Dermis microvascular lymphatic vessel endothelial cell (primary cell): Measurements from ENCODE around the gene BST1. TPM values are rescaled to one million over a fixed set of nuclear protein-coding genes. Genes with fewer than 3 reads are reported as not detected.

Source experiments
- DNase-seq, 2 donors: peaks; one replicate each; pipeline versions ENCODE4 v3.0.0 to v3.0.0-alpha.2; 2010; ENCODE audit warnings: low read depth in 2 of 2
- total RNA-seq: library from RNA; depleted of rRNA; stranded (reverse); fragments of >200 nt; gene quantifications from 2 replicates; pipeline ENCODE4 v1.2.1, GENCODE V29; 2014

The BST1 gene
- total RNA-seq, 1 donor from 2014 or later = 35.6 TPM

- no peak for DNase-seq
Measured at GRCh38 chr4:15676039-15676438, 26.8 kb upstream of the BST1 start.

DNA sequence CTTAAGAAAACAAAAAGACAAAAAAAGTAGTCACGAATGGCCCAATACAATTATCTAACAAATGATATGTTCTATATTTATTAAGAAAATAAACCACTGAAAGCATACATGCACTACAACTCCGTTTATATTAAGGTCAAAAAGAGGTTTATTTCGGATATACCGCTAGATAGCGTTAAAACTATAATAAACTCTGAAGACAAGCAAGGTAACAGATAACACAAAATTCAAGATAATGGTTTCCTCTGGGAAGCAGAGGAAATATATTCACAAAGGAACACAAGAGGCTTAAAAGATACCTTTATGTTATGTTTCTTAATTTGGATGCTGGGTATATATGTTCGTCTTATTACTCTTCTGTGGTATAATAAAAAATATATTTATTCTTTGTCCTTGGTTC is 26.0 kb upstream of the BST1 start:
- no peak for DNase-seq

DNA sequence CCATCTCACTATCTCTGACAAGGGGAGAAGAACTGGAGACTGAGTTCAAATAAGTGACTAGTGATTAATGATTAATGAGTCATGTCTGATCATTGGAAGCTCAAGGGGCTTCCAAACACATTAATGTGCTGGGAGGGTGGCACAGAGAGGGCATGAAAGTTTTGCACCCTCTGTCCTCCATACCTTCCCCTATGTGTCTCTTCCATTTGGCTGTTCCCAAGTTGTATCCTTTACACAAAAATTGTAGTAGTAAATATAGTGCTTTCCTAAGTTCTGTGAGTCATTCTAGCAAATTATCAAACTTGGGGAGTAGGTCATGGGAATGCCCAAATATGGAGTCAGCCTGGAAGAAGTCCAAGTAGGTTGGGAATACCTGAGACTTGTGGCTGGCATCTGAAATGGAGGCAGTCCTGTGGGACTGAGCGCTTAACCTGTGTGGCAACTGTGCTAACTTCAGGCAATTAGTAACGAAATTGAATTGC is 25.3 kb upstream of the BST1 start:
- DNase-seq = peak; percentile 28 to 51

DNA sequence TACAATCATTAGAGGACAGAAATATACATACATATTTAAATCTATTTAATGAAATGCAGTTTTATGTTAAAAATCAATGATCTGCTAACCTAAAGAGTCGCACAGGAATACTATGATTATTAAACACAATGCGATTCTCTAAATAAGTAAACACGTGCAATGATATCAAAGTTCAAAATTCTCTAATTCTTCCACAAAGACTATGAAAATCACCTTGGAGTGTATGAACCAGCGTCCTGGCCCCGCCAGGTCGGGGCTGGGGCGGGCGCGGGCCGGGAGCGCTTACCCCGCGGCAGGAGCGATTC is 21.8 kb upstream of the BST1 start:
- DNase-seq = no peak

DNA sequence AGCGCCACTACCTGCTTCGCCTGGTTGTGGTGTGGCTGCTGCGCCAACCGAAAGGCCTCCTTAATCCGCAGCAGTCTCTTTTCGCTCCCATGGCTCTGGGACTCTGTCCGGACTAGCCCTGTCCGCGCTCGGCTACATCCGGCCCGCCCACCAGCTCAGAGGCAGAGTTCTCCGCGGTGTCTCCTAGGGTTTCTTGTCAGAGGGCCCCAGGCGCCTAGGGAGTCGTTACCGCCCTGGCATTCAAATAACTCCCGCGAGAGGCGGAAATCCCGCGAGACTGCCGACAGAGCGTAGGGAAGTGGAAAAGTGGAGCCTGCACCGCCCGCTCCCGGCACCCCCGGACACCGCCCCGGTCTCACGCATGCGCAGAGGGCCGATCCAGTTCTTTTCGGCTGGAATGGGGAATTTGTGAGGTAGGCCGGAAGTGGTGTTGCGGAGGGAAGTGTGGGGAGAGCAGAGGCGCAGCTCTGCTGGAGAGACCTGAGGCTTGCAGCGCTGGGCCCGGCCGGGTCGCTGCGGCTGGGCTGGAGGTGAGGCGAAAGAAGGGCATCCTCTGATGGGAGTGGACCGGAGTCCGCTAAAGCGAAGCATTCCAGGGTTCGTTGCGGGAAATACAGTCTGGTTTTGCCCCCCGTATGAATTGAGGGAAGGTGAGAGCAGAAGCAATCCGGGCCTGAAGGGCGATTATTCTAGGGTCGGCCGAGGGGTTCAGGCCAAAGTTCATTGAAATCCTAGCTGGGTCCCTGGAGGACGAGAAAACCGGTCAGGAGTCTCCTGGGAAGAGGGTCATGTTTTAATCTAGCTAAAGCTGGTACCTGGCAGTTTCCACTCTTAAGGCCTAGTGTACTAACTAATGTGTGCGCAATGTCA is 21.3 kb upstream of the BST1 start, which contains the start of gene FAM200B:
FAM200B (plus strand) TSS at position 456 of the 870 bp plus-strand sequence. CDS start 5,151 bp downstream, outside the sequence.
- peak; percentile 96 to 98 for DNase-seq

DNA sequence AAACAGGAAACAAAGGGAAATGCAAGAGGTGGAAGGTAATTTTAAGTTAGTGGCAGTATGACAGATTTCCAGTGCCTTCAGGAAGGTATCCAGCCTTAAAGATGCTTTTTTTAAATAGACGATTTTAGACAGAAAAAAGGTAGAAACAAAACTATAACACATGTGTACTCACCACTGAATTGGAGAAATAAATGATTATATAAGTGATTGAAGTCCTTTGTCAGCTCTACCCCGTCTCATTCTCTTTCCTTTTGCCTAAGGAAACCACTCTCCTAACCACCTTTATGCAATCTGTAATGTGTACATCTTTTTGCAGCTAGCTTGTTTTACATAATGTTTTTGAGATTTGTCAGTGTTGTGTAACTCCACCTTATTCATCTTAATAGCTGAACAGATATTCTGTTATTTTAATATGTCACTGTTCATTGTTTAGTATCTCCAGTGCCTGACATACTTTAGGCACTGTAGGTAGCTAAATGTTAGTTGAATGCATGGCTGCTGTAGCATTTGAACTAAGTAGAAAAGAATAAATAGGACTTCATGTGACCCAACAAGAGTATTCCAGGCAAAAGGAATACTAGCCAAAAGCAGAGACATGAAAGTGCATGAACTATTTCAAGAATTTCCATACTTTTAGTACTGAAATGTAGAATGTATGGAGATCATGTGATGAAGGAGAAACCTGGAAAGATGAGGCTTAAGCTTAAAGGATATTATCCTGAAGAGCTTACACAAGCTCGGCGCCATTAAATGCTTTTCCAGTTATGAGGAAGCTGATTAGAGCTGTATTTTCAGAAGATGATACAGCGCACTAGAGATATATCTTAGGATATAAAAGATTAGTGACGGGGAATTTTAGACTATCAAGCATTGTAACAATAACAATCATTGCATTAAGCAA is 20.4 kb upstream of the BST1 start:
- DNase-seq = no peak

GRCh38 chr4:15683143-15683495 is 19.7 kb upstream of the BST1 start:
- DNase-seq = no peak

- no peak for DNase-seq
Measured at GRCh38 chr4:15684498-15684897, 18.4 kb upstream of the BST1 start.

DNA sequence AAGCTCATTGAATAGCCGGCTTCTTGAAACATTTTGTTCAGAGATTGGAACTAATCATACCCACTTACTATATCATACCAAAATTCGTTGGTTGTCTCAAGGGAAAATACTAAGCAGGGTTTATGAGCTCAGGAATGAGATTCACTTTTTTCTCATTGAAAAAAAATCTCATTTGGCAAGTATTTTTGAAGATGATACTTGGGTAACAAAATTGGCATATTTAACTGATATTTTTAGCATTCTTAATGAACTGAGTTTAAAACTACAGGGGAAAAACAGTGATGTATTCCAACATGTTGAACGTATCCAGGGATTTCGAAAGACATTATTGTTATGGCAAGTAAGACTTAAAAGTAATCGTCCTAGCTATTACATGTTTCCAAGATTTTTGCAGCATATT is 14.8 kb upstream of the BST1 start:
- no peak for DNase-seq

DNA sequence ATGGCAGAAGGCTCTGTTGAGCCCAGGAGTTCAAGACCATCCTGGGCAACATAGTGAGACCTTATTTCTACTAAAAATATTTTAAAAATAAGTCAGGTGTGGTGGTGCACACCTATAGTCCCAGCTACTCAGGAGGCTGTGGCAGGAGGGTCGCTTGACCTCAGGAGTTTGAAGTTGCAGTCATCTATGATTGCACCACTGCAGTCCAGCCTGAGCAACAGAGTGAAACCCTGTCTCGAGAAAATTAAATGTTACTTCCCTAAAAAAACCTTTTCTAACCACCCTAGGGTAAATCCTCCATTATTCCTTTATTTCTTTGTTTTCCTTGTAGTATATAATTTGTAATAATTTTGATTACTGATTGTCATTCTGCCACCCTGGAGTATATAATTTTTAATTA is 13.3 kb upstream of the BST1 start:
- DNase-seq = no peak

- peak; percentile 92 to 93 for DNase-seq
Measured at GRCh38 chr4:15690020-15690809, 12.7 kb upstream of the BST1 start.

DNA sequence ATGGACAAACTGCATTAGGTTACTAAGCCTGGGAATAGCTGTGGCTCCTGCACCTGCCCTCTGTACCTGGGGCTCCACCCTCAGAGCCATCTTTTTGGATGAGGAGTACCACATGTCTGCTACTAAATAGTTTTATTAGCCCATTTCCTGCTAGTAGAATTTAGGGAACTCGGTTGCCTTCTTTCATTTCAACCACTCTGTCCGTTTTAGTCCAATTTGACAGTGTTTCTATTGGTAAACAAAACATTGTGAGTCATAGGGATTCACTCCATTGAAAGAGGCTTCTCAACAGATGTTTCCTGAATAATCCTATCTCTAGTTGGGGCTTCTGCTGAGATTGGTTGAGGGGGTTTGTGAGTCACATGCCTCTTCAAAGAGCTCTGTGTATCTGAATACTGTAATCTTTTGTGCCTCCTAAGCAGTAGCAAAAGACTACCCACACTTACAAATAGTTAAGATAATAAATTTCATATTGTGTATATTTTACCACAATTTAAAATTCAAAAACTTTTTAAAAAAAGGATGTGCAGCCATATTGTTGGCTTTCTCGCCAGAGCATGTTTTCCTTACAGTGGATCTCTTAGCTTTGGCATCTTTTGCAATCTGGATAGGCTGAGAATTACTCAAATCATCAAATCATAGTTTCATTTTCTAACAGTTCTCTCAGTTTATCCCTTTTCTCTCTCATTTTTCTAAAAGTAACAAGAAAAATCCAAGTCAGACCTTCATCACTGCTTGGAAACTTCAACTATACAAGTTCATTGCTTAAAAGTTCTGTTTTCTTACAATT is 11.3 kb upstream of the BST1 start:
- DNase-seq = peak; percentile 87 to 91

GRCh38 chr4:15692602-15693001 is 10.3 kb upstream of the BST1 start:
- DNase-seq = no peak

GRCh38 chr4:15694431-15694830 is 8.4 kb upstream of the BST1 start:
- DNase-seq = no peak

DNA sequence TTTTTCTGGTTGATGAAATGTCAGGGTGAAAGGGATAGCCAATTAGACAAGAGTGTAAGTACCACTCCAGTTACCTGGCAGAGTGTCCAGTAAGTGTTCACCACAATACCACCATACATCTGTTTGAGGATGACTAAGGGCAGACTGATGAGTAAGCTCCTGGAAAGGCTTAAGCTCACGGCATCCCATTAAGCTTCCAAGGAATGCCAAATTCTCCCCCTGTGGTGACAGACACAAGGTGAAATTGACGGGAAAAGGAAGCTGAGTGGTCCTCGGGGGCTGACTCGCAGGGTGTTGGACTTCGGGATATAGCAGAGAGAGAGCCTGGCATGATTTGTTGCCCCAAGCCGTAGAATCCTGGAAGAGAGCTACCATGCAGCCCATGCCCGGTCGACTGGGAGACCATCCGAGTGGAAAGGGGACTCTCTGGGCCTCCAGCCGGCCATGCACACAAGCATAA is 7.6 kb upstream of the BST1 start:
- DNase-seq = peak in 1 of 2 donors; percentile 74

- no peak for DNase-seq
Measured at GRCh38 chr4:15695729-15696128, 7.1 kb upstream of the BST1 start.

- no peak for DNase-seq
Measured at GRCh38 chr4:15696866-15697265, 6.0 kb upstream of the BST1 start.

- no peak for DNase-seq
Measured at GRCh38 chr4:15703439-15703838, 574 bp downstream of the BST1 start.

- no peak for DNase-seq
Measured at GRCh38 chr4:15704129-15704528, 1.3 kb downstream of the BST1 start.

DNA sequence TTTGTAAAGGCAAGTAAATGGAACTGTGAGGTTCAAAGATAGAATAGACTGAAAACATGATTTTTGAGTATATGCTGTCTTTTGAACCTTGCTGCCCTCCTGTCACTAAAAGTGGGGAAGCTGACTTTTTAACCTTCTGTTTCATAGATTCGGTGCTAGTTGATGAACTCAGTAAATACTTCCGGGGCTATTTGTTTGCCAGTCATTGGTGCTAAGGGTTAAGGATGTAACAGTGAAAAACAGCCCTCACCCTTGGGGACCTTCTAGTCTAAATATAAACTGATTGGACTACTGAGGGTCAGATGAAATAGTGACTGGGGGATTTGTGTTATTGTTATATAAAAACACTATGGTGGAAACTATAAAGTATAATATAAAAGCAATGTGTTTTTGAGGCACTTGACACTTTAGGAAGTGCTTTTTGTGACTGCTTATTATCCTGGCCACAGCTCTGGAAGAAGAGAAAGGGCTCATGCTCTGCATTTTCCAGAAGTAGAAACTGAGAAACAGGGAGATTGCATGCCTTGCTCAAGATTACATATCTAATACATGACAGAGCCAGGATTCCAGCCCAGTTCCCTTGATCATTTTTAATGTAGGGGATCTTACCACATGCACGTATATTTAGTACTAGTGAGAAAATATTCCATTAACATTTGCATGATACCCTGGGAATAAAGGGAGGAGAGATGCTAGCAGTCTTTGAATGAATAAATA is 3.9 kb downstream of the BST1 start:
- DNase-seq = no peak
